Neuronal stem cell (in vitro differentiated cells): Measurements from ENCODE around the gene SLC2A6.

Experiments used
- DNase-seq: peaks from one replicate; pipeline ENCODE4 v3.0.0-alpha.2; 2013; ENCODE audit warnings: low spot score
- H2AFZ ChIP-seq: one replicate; pipeline ENCODE4 v1.6.1; 2013; ENCODE audit warnings: mild to moderate bottlenecking, low read length, inconsistent platforms
- H2AK5ac ChIP-seq: 2 replicates; pipeline ENCODE4 v1.6.1; 2013; ENCODE audit warnings: low read depth, mild to moderate bottlenecking, inconsistent platforms, low read length, moderate library complexity, mixed read lengths
- H2BK120ac ChIP-seq: 2 replicates; pipeline ENCODE4 v1.6.1; 2013; ENCODE audit warnings: low read depth, mild to moderate bottlenecking, inconsistent platforms, low read length, moderate library complexity, mixed read lengths
- H2BK12ac ChIP-seq: one replicate; pipeline ENCODE4 v1.6.1; 2013; ENCODE audit warnings: low read length, inconsistent platforms
- H2BK15ac ChIP-seq: 2 replicates; pipeline ENCODE4 v1.6.1; 2013; ENCODE audit warnings: mild to moderate bottlenecking, low read length, inconsistent platforms, mixed read lengths
- H2BK5ac ChIP-seq: one replicate; pipeline ENCODE4 v1.6.1; 2013; ENCODE audit warnings: inconsistent platforms, mild to moderate bottlenecking, low read length, moderate library complexity
- H3K14ac ChIP-seq: one replicate; pipeline ENCODE4 v1.6.1; 2013; ENCODE audit warnings: low read length, inconsistent platforms
- H3K18ac ChIP-seq: 2 replicates; pipeline ENCODE4 v1.6.1; 2013; ENCODE audit warnings: low read length, inconsistent platforms
- H3K23ac ChIP-seq: 2 replicates; pipeline ENCODE4 v1.6.1; 2013; ENCODE audit warnings: low read depth, mild to moderate bottlenecking, mixed read lengths, low read length, inconsistent platforms; ENCODE audit not compliant: poor library complexity
- H3K27ac ChIP-seq: replicated peaks from 3 replicates; pipeline ENCODE4 v1.5.1; 2013; ENCODE audit warnings: low read length, inconsistent platforms
- H3K27me3 ChIP-seq, 3 experiments: 2 replicates each; pipeline ENCODE4 v1.6.1; 2013; ENCODE audit warnings: low read length in 3 of 3, mild to moderate bottlenecking in 2 of 3, inconsistent platforms in 1 of 3, low read depth in 1 of 3, mixed read lengths in 1 of 3, moderate library complexity in 1 of 3; ENCODE audit not compliant: control insufficient read depth in 3 of 3, insufficient read depth in 3 of 3
- H3K36me3 ChIP-seq, 2 donors: replicated peaks in 1 of 2; 2 replicates each; pipeline ENCODE4 v1.6.1; 2013; ENCODE audit warnings: low read length in 2 of 2; ENCODE audit not compliant: control insufficient read depth in 2 of 2, insufficient read depth in 2 of 2
- H3K4ac ChIP-seq: 2 replicates; pipeline ENCODE4 v1.6.1; 2013; ENCODE audit warnings: inconsistent platforms, mild to moderate bottlenecking, low read length, moderate library complexity
- H3K4me1 ChIP-seq, 2 donors: 1 replicate in 1 of 2; 2 replicates in 1 of 2; pipeline ENCODE4 v1.6.1; 2013; ENCODE audit warnings: low read length in 2 of 2, low read depth in 1 of 2; ENCODE audit not compliant: control insufficient read depth in 2 of 2, insufficient read depth in 1 of 2
- H3K4me2 ChIP-seq: one replicate; pipeline ENCODE4 v1.6.1; 2013; ENCODE audit warnings: mild to moderate bottlenecking, low read length, inconsistent platforms; ENCODE audit not compliant: insufficient read depth, poor library complexity, severe bottlenecking
- H3K4me3 ChIP-seq, 2 donors: 2 replicates each; pipeline ENCODE4 v1.5.1; 2013; ENCODE audit warnings: low read length in 2 of 2, mild to moderate bottlenecking in 2 of 2, inconsistent platforms in 1 of 2, moderate library complexity in 1 of 2
- H3K79me1 ChIP-seq: one replicate; pipeline ENCODE4 v1.6.1; 2013; ENCODE audit warnings: low read depth, mild to moderate bottlenecking, inconsistent platforms, low read length, moderate library complexity
- H3K9ac ChIP-seq: one replicate; pipeline ENCODE4 v1.6.1; 2013; ENCODE audit warnings: mild to moderate bottlenecking, low read depth, low read length, inconsistent platforms; ENCODE audit not compliant: poor library complexity
- H3K9me3 ChIP-seq, 2 donors: replicated peaks in 1 of 2; 2 replicates each; pipeline versions ENCODE3 to v1.6.1; 2013; ENCODE audit warnings: low read length in 2 of 2, mild to moderate bottlenecking in 2 of 2, inconsistent platforms in 1 of 2, low read depth in 1 of 2, mixed read lengths in 1 of 2, moderate library complexity in 1 of 2; ENCODE audit not compliant: control insufficient read depth in 2 of 2, insufficient read depth in 1 of 2
- H4K8ac ChIP-seq: one replicate; pipeline ENCODE4 v1.6.1; 2013; ENCODE audit warnings: low read depth, mild to moderate bottlenecking, inconsistent platforms, low read length, moderate library complexity
- H4K91ac ChIP-seq: one replicate; pipeline ENCODE4 v1.6.1; 2013; ENCODE audit warnings: low read length, low read depth, mild to moderate bottlenecking, inconsistent platforms; ENCODE audit not compliant: poor library complexity
- WGBS, 2 donors: extraction: QIAGEN DNeasy Blood & Tissue Kit; methylation state at CpG; one replicate each; pipeline ENCODE4 v1.1.7; 2013; ENCODE audit warnings: missing lambda C conversion rate in 2 of 2, mixed read lengths in 1 of 2; ENCODE audit not compliant: insufficient read length in 2 of 2, insufficient replicate concordance in 1 of 2; ENCODE audit errors: extremely low coverage in 2 of 2; 5-methylcytosine and 5-hydroxymethylcytosine counted together

Gene SLC2A6

DNA sequence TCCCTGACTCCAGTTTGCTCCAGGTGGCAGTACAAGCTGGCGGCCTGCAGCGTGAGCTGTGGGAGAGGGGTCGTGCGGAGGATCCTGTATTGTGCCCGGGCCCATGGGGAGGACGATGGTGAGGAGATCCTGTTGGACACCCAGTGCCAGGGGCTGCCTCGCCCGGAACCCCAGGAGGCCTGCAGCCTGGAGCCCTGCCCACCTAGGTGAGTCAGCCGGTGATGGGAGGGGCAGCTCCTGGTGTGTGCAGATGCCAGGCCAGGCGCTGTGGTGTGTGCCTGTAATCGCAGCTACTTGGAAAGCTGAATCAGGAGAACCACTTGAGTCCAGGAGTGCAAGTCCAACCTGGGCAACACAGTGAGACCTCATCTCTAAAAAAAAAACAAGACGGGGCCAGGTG lies 29.1 kb downstream of the SLC2A6 start:
- no peaks in the 10 kb centered on the region for H3K27me3 ChIP-seq
- H3K4me1 ChIP-seq = no peaks in the 10 kb centered on the region
- H2AFZ ChIP-seq = no peak overlapping the region
- H3K27ac ChIP-seq = no peak overlapping the region
- H3K9me3 ChIP-seq = no peaks in the 10 kb centered on the region
- H3K79me1 ChIP-seq = no peaks in the 10 kb centered on the region
- H3K4me3 ChIP-seq = no peak overlapping the region
- H3K9ac ChIP-seq = no peak overlapping the region
- H4K91ac ChIP-seq = no peak overlapping the region
- no peak overlapping the region for H2AK5ac ChIP-seq
- no peak overlapping the region for H3K4ac ChIP-seq
- no peak overlapping the region for H2BK12ac ChIP-seq
- H2BK15ac ChIP-seq = no peak overlapping the region
- H3K18ac ChIP-seq = no peak overlapping the region
- H2BK120ac ChIP-seq = no peak overlapping the region
- peak overlapping the region; percentile 38 for H3K14ac ChIP-seq
- peak overlapping the region; percentile 13 for H2BK5ac ChIP-seq
- no peak overlapping the region for H4K8ac ChIP-seq
- no peak for DNase-seq
- no peaks in the 10 kb centered on the region for H3K36me3 ChIP-seq
- WGBS, 2 donors = no CpG with 5 or more reads among the region's 12 CpGs
- peak overlapping the region; percentile 73 for H3K23ac ChIP-seq
- no peak overlapping the region for H3K4me2 ChIP-seq

DNA sequence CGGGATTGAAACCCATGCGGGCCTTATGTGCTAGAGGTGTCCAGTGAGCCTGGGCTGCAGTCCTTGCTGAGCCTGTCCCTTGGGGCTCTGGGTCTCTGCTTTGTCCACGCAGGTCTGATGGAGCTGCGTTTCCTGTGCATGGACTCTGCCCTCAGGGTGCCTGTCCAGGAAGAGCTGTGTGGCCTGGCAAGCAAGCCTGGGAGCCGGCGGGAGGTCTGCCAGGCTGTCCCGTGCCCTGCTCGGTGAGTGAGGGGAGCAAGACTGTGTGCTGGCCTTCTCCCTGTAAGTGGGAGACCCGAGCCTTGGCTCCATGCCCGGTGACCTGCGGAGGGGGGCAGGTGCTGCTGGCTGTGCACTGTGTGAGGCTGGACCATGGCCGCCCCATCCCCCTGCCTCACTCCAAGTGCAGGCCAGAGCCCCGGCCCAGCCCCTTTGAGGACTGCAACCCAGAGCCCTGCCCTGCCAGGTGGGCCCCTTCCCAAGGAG lies 30.4 kb downstream of the SLC2A6 start:
- Histone ChIP-seq H4K91ac (no peak overlapping the region), H2AK5ac (peak overlapping the region; percentile 68), H2BK12ac (peak overlapping the region; percentile 14), H3K9me3 (no peaks in the 10 kb centered on the region), H2BK120ac (no peak overlapping the region), H3K14ac (no peak overlapping the region), H2AFZ (peak overlapping the region; percentile 13), H3K4me2 (no peak overlapping the region), H3K23ac (no peak overlapping the region), H3K4me1 (no peaks in the 10 kb centered on the region), H3K27ac (no peak overlapping the region), H2BK15ac (peak overlapping the region; percentile 58), H2BK5ac (no peak overlapping the region), H3K27me3 (no peaks in the 10 kb centered on the region), H4K8ac (no peak overlapping the region), H3K4ac (peak overlapping the region; percentile 6), H3K36me3 (no peaks in the 10 kb centered on the region), H3K9ac (no peak overlapping the region), H3K18ac (peak overlapping the region; percentile 5), H3K79me1 (no peaks in the 10 kb centered on the region), H3K4me3 (no peak overlapping the region)
- DNase-seq = no peak
- WGBS, 2 donors = no CpG with 5 or more reads among the region's 13 CpGs

DNA sequence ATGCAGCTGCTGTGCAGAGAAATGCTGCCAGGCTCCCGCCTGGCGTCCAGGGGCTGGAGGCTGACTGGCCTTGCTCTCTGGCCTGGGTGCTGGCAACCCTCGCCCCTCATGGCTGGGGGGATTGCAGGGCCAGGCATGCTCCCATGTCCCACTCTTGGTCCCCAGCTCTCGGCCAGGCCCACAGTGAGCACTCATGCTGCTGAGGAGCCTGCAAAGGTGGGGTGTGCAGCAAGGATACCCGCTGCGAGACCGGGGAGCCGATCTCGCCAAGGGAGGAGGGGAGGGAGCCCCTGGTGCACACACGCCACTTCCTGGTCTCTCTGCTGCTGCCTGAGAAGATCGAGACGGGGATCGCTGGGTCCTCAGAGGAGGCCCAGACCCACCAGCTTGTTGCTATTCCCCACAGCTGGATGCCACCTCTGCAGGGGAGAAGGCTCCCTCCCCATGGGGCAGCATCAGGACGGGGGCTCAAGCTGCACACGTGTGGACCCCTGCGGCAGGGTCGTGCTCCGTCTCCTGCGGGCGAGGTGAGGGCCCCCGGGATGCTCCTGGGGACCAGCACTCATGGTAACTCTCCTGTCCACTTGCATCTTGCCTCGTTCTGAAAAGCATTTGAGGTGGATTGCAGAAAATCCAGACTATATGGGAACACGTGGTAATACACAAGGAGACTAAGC lies 33.5 kb downstream of the SLC2A6 start:
- no peaks in the 10 kb centered on the region for H3K36me3 ChIP-seq

DNA sequence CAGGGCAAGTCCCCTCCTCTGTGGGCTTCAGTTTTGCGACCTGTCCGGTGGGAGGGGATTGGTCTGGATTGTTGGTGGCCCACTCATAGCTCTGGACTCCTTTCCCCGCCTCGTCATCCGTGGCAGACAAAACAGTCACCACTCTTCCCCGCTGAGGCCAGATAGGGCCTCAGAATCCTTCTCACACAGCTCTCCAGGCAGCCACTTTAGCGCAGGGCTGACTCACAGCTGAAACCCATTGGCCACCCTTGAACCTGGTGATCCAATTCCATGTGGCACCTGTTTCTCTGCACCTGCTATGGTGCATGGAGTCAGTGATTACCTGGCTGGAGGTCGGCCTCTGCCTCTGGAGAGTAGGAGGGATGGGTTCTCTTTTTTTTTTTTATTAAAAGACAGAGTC lies 34.9 kb downstream of the SLC2A6 start:
- H3K36me3 ChIP-seq = no peaks in the 10 kb centered on the region
- no peak overlapping the region for H2AFZ ChIP-seq
- H3K4me2 ChIP-seq = no peak overlapping the region
- no peak overlapping the region for H3K9ac ChIP-seq
- no peak overlapping the region for H2BK12ac ChIP-seq
- H2BK120ac ChIP-seq = no peak overlapping the region
- no peak overlapping the region for H3K14ac ChIP-seq
- no peak overlapping the region for H3K4ac ChIP-seq
- DNase-seq = no peak
- no peak overlapping the region for H3K23ac ChIP-seq
- no peak overlapping the region for H2AK5ac ChIP-seq
- H4K8ac ChIP-seq = no peak overlapping the region
- H3K27me3 ChIP-seq = no peaks in the 10 kb centered on the region
- H2BK5ac ChIP-seq = no peak overlapping the region
- no CpG with 5 or more reads among the region's 8 CpGs for WGBS, 2 donors
- peak overlapping the region in 1 of 2 donors; percentile 38 for H3K4me3 ChIP-seq
- no peaks in the 10 kb centered on the region for H3K79me1 ChIP-seq
- H2BK15ac ChIP-seq = no peak overlapping the region
- no peak overlapping the region for H3K18ac ChIP-seq
- H3K4me1 ChIP-seq = no peaks in the 10 kb centered on the region
- no peak overlapping the region for H3K27ac ChIP-seq
- H3K9me3 ChIP-seq = no peaks in the 10 kb centered on the region
- H4K91ac ChIP-seq = no peak overlapping the region

More for the DNA sequence above, 33.5 kb downstream of the SLC2A6 start:
- Histone ChIP-seq H2BK5ac (no peak overlapping the region), H2AK5ac (no peak overlapping the region), H2AFZ (no peak overlapping the region), H3K27ac (no peak overlapping the region), H2BK15ac (no peak overlapping the region), H2BK12ac (no peak overlapping the region), H3K9ac (no peak overlapping the region), H3K18ac (peak overlapping the region; percentile 15), H3K23ac (peak overlapping the region; percentile 37), H3K4me1 (no peaks in the 10 kb centered on the region), H3K9me3 (no peaks in the 10 kb centered on the region), H3K4me3 (no peak overlapping the region), H4K8ac (no peak overlapping the region), H4K91ac (no peak overlapping the region), H3K27me3 (no peaks in the 10 kb centered on the region), H3K4ac (no peak overlapping the region), H2BK120ac (no peak overlapping the region), H3K4me2 (no peak overlapping the region), H3K14ac (peak overlapping the region; percentile 28), H3K79me1 (no peaks in the 10 kb centered on the region)
- DNase-seq = no peak
- WGBS, 2 donors = no CpG with 5 or more reads among the region's 23 CpGs
